A673 (cell line): ENCODE measurements around the gene SGCG.

Source experiments
- EZH2 ChIP-seq: fragments of 200-600 bp; sonication (generic); IDR thresholded peaks from 2 replicates; pipeline ENCODE4 v1.6.1; 2017; ENCODE audit warnings: borderline replicate concordance, low read depth, mild to moderate bottlenecking, mixed read lengths, antibody characterized with exemption, low read length; ENCODE audit not compliant: poor library complexity, severe bottlenecking
- TF ChIP-seq, protein P1 (sequence below): fragments of 300-800, 200-600 bp; sonication (generic); conservative IDR thresholded peaks from 2 replicates; pipeline ENCODE4 v1.5.1; 2017; ENCODE audit warnings: low read depth, mild to moderate bottlenecking, antibody characterized with exemption, low read length, moderate library complexity, mixed read lengths

GRCh38 chr13:23319883-23320224 lies 139.1 kb downstream of the SGCG start:
- TF ChIP-seq, protein P1, sequence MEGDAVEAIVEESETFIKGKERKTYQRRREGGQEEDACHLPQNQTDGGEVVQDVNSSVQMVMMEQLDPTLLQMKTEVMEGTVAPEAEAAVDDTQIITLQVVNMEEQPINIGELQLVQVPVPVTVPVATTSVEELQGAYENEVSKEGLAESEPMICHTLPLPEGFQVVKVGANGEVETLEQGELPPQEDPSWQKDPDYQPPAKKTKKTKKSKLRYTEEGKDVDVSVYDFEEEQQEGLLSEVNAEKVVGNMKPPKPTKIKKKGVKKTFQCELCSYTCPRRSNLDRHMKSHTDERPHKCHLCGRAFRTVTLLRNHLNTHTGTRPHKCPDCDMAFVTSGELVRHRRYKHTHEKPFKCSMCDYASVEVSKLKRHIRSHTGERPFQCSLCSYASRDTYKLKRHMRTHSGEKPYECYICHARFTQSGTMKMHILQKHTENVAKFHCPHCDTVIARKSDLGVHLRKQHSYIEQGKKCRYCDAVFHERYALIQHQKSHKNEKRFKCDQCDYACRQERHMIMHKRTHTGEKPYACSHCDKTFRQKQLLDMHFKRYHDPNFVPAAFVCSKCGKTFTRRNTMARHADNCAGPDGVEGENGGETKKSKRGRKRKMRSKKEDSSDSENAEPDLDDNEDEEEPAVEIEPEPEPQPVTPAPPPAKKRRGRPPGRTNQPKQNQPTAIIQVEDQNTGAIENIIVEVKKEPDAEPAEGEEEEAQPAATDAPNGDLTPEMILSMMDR = no peak
- no peak for TF ChIP-seq EZH2
